Natural killer cell (primary cell): ENCODE measurements around the gene CHN2. TPM values are rescaled to one million over a fixed set of nuclear protein-coding genes. Genes with fewer than 3 reads are reported as not detected.

Experiments
- ATAC-seq, 3 donors: fragments of 150-1000 bp in 2 of 3; fragments of 200-7000 bp in 1 of 3; cut with Tn5 transposase; 1 replicate in 1 of 3; 2 replicates in 2 of 3; pipeline ENCODE4 v1.10.0; 2021; ENCODE audit warnings: mild to moderate bottlenecking in 2 of 3, moderate library complexity in 2 of 3
- DNase-seq, 2 donors: peaks; one replicate each; pipeline versions ENCODE4 v3.0.0 to v3.0.0-alpha.2; 2013 to 2021; ENCODE audit warnings: mixed read lengths in 1 of 2
- H3K27ac ChIP-seq: one replicate; pipeline ENCODE4 v1.5.1; 2013; ENCODE audit warnings: mild to moderate bottlenecking, low read length
- H3K27me3 ChIP-seq: one replicate; pipeline ENCODE4 v1.6.1; 2013; ENCODE audit warnings: low read length; ENCODE audit not compliant: control insufficient read depth, insufficient read depth
- H3K36me3 ChIP-seq: one replicate; pipeline ENCODE4 v1.6.1; 2013; ENCODE audit warnings: low read length; ENCODE audit not compliant: control insufficient read depth, insufficient read depth
- H3K4me1 ChIP-seq: one replicate; pipeline ENCODE4 v1.6.1; 2013; ENCODE audit warnings: low read length; ENCODE audit not compliant: control insufficient read depth, insufficient read depth
- H3K4me3 ChIP-seq: one replicate; pipeline ENCODE4 v1.5.1; 2013; ENCODE audit warnings: low read length
- H3K9me3 ChIP-seq: one replicate; pipeline ENCODE4 v1.6.1; 2013; ENCODE audit warnings: low read length; ENCODE audit not compliant: control insufficient read depth, insufficient read depth
- H3K27ac Mint-ChIP-seq, 2 donors: one replicate each; pipeline ENCODE4 v1.8.0; 2022; ENCODE audit warnings: mild to moderate bottlenecking in 2 of 2, mixed read lengths in 2 of 2, moderate library complexity in 1 of 2
- H3K27me3 Mint-ChIP-seq, 2 donors: one replicate each; pipeline ENCODE4 v1.8.0; 2022; ENCODE audit warnings: low read depth in 2 of 2, mixed read lengths in 2 of 2
- H3K36me3 Mint-ChIP-seq: one replicate; pipeline ENCODE4 v1.8.0; 2022; ENCODE audit warnings: mixed read lengths
- H3K4me1 Mint-ChIP-seq, 2 donors: one replicate each; pipeline ENCODE4 v1.8.0; 2022; ENCODE audit warnings: mixed read lengths in 2 of 2
- H3K4me3 Mint-ChIP-seq: one replicate; pipeline ENCODE4 v1.8.0; 2022; ENCODE audit warnings: mild to moderate bottlenecking, moderate library complexity, mixed read lengths
- H3K9me3 Mint-ChIP-seq, 2 donors: one replicate each; pipeline ENCODE4 v1.8.0; 2022; ENCODE audit warnings: mixed read lengths in 2 of 2
- WGBS: methylation state at CpG from one replicate; pipeline ENCODE4 v1.1.7; 2013; ENCODE audit warnings: missing lambda C conversion rate; ENCODE audit not compliant: insufficient coverage; 5-methylcytosine and 5-hydroxymethylcytosine counted together
- intact Hi-C: fragments of 100-400 bp; cut with micrococcal nuclease; formaldehyde crosslinking; loops from one replicate; pipeline ENCODE4 v1.14.2; 2022
- total RNA-seq, 4 donors: library from RNA; stranded (reverse); fragments of 120-200 nt in 1 of 4; gene quantifications; one replicate each; pipeline versions ENCODE4 v1.2.3 to v1.2.4, GENCODE V29; 2013 to 2022
- TF ChIP-seq, protein P1 (sequence below): fragments of 200-600 bp; IDR thresholded peaks from one replicate; pipeline ENCODE4 v1.8.0; 2022; ENCODE audit warnings: antibody characterized with exemption

The CHN2 gene
- total RNA-seq, 3 donors from 2014 or later (not counting 1 experiment from before 2014, with no cell fraction given), result 23.2 to 40.6 (median 30.2) TPM

DNA sequence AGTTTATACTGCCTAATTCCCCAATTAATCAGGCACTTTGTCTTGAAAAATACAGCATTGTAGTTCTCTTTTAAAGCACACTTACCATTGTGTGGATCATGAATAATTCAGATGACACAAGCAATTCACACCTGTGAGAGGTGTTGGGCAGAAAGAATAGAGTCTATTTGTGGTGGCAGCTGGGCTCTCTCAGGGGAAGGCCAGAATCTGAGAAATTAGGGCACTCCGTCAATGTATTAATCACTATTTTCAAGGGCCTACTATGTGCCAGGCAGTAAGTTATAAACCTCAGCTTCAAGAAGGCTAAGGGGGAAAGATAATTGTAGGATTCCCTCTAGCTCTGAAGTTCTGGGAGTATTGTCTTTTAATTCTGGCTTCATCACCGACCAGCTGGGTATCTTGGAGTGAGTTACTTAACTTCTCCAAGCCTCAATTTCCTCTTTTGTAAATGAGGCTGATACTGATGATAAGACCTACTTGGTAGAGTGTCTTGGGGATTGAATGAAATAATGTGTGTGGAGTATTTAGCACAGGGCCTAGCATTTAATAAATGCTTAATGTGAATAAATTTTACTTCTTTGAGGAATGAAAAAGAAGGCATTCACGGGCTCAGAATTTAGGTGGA, 2.5 kb downstream of the CHN2 start:
- peak; percentile 33 to 57 for DNase-seq
- WGBS, result 54% methylated on average over 3 of the region's 3 CpGs
- peak overlapping the region; percentile 93 for H3K4me3 Mint-ChIP-seq

DNA sequence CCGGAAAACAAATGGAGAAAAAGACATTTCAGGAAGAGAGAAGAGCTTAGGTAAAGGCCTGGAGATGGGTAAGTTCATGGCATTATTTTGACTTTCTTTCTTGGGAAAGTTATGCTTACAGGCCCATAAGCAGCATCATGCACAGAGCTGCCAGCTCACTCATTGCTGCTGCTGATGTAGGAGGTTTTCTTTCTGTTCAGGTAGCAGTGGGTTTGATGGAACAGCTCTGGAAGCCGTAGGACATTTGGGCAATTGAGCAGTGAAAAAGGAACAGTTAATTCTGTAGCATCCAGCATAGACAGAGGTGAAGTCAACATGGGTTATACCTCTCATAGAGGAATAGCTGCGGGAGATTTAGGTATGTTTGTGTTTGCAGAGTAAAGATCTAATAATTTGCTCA, 3.3 kb downstream of the CHN2 start:
- 97% methylated on average over 3 of the region's 3 CpGs for WGBS
- no peak overlapping the region for H3K4me3 Mint-ChIP-seq
- DNase-seq (no peak), ATAC-seq (no peak)
- no peak overlapping the region for H3K4me3 ChIP-seq
- peaks cover 0 to 2% of the 10 kb centered on the region in 2 donors for H3K9me3 Mint-ChIP-seq
- TF ChIP-seq, protein P1, sequence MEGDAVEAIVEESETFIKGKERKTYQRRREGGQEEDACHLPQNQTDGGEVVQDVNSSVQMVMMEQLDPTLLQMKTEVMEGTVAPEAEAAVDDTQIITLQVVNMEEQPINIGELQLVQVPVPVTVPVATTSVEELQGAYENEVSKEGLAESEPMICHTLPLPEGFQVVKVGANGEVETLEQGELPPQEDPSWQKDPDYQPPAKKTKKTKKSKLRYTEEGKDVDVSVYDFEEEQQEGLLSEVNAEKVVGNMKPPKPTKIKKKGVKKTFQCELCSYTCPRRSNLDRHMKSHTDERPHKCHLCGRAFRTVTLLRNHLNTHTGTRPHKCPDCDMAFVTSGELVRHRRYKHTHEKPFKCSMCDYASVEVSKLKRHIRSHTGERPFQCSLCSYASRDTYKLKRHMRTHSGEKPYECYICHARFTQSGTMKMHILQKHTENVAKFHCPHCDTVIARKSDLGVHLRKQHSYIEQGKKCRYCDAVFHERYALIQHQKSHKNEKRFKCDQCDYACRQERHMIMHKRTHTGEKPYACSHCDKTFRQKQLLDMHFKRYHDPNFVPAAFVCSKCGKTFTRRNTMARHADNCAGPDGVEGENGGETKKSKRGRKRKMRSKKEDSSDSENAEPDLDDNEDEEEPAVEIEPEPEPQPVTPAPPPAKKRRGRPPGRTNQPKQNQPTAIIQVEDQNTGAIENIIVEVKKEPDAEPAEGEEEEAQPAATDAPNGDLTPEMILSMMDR, result no peak
- peaks cover 52 to 54% of the 10 kb centered on the region in 2 donors for H3K4me1 Mint-ChIP-seq
- intact Hi-C loops, result loop anchor here (5.0 kb wide), 1 partner anchor 161 kb away; no protein-coding TSS in a partner anchor
- H3K9me3 ChIP-seq, result no peaks in the 10 kb centered on the region
- peak overlapping the region; percentile 88 to 92 for H3K27ac Mint-ChIP-seq
- no peaks in the 10 kb centered on the region for H3K27me3 ChIP-seq
- peaks cover 0 to 6% of the 10 kb centered on the region in 2 donors for H3K27me3 Mint-ChIP-seq
- H3K4me1 ChIP-seq, result peaks cover 22% of the 10 kb centered on the region
- no peaks in the 10 kb centered on the region for H3K36me3 Mint-ChIP-seq
- no peaks in the 10 kb centered on the region for H3K36me3 ChIP-seq
- H3K27ac ChIP-seq, result no peak overlapping the region

More for the DNA sequence above, 2.5 kb downstream of the CHN2 start:
- TF ChIP-seq, protein P1, result no peak
- Mint-ChIP-seq H3K9me3 (peaks cover 0 to 2% of the 10 kb centered on the region in 2 donors), H3K27me3 (peaks cover 0 to 8% of the 10 kb centered on the region in 2 donors), H3K4me1 (peaks cover 47 to 52% of the 10 kb centered on the region in 2 donors), H3K36me3 (no peaks in the 10 kb centered on the region), H3K27ac (peak overlapping the region; percentile 88 to 92)
- Histone ChIP-seq H3K4me1 (peaks cover 17% of the 10 kb centered on the region), H3K27ac (peak overlapping the region; percentile 46), H3K4me3 (peak overlapping the region; percentile 79), H3K36me3 (no peaks in the 10 kb centered on the region), H3K9me3 (no peaks in the 10 kb centered on the region), H3K27me3 (no peaks in the 10 kb centered on the region)
- intact Hi-C loops, result loop anchor here (1.0 to 5.0 kb wide), 4 partner anchors 47 to 160 kb away; no protein-coding TSS in a partner anchor
- ATAC-seq, result peak; percentile 50 to 69 (median 66)

DNA sequence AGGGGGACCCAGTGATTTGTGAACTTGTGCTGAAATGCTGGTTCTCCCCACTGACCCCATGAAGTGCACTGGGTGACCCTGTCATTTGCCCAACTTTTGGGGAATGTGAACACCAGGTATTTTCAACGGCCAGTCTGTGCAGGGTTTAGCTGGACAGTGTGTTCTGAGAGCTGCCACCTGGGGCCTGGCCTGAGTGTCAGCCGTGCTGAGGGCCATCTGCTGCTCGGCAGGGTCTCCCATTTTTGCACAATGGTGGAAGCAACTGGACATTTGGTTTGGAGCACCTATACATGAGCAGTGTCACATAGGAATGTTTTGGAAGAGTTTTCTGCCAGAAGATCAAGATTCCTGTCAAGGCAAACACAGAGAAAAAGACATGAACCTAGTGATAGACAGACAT, 5.2 kb downstream of the CHN2 start:
- Histone ChIP-seq H3K27me3 (no peaks in the 10 kb centered on the region), H3K27ac (no peak overlapping the region), H3K9me3 (no peaks in the 10 kb centered on the region), H3K4me1 (peaks cover 19% of the 10 kb centered on the region), H3K36me3 (no peaks in the 10 kb centered on the region), H3K4me3 (no peak overlapping the region)
- Mint-ChIP-seq H3K4me3 (no peak overlapping the region), H3K36me3 (no peaks in the 10 kb centered on the region), H3K27ac (no peak overlapping the region), H3K4me1 (peaks cover 41 to 58% of the 10 kb centered on the region in 2 donors), H3K27me3 (peaks cover 0 to 5% of the 10 kb centered on the region in 2 donors), H3K9me3 (peaks cover 0 to 2% of the 10 kb centered on the region in 2 donors)
- TF ChIP-seq, protein P1, result no peak
- WGBS, result 94% methylated on average over 3 of the region's 3 CpGs
- ATAC-seq (no peak), DNase-seq (no peak)
- intact Hi-C loops, result loop anchor here (5.0 kb wide), 1 partner anchor 162 kb away; no protein-coding TSS in a partner anchor
